Measurements from ENCODE around the gene RAB15. TPM values are rescaled to one million over a fixed set of nuclear protein-coding genes. Genes with fewer than 3 reads are reported as not detected.

RAB15 gene
- polyA plus RNA-seq, 4 donors, result 12.2 to 47.9 (median 16.8) TPM

DNA sequence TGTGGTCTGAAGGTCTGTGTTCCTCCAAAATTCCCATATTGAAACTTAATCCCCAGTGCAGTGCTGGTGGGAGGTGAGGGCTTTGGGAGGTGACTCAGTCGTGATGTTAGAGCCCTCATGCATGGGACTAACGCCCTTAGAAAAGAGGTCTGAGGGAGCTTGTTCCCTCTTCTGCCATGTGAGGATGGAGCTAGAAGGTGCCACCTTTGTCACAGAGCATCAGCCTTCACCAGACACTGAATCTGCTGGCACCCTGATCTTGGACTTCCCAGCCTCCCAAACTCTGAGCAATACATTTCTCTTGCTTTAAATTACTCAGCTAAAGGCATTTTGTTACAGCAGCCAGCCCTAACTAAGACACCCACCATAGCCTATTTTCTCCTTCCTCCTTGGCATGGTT lies 13.9 kb downstream of the RAB15 start:
- Histone ChIP-seq H3K27ac (ENCODE audit: low read depth in 1 of 3, low read length in 2 of 3) (no peak overlapping the region), H3K36me3 (ENCODE audit: control insufficient read depth in 3 of 3, insufficient read depth in 2 of 3, low read depth in 1 of 3, low read length in 3 of 3) (peaks cover 0 to 25% (median 0%) of the 10 kb centered on the region in 3 donors), H3K27me3 (ENCODE audit: control insufficient read depth in 3 of 3, insufficient read depth in 3 of 3, low read length in 3 of 3) (no peaks in the 10 kb centered on the region), H3K4me1 (ENCODE audit: control insufficient read depth in 3 of 3, insufficient read depth in 2 of 3, low read depth in 1 of 3, low read length in 2 of 3) (no peaks in the 10 kb centered on the region), H3K4me3 (ENCODE audit: low read depth in 1 of 3, low read length in 3 of 3) (no peak overlapping the region), H3K9me3 (ENCODE audit: control insufficient read depth in 2 of 2, insufficient read depth in 1 of 2, low read depth in 1 of 2, low read length in 1 of 2) (no peaks in the 10 kb centered on the region)
- DNase-seq, result no peak
- 90 to 96% (median 90%) methylated on average over 2 of the region's 2 CpGs for WGBS, 3 donors
- no peak for FAIRE-seq

DNA sequence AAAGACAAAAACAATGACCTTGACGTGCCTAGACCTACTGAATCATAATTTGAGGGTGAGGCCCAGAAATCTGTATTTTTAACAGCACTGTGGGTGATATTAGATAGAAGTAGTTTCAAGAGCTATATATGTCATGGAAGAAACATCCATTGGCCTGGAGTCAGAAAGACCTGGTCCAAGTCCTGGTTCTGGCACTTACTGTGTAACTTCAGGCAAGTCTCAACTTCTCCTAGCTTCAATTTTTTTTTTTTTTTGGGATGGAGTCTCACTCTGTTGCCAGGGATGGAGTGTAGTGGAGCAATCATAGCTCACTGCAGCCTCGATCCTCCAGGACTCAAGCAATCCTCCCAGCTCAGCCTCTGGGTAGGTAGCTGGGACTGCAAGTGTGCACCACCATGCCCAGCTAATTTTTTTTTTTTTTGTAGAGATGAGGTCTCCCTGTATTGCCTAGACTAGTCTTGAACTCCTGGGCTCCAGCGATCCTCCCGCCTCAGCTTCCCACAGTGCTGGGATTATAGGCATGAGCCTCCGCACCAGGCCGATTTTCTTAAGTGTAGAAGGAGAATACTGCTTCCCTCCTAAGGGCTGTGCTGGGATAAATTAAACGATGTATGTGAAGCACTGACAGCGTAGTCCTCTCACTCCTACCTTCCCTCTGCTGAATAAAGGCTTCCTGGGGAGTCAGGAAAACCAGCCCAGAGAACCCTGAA lies 15.3 kb downstream of the RAB15 start:
- no peak overlapping the region for H3K27ac ChIP-seq (ENCODE audit: low read depth in 1 of 3, low read length in 2 of 3)
- no peaks in the 10 kb centered on the region for H3K4me1 ChIP-seq (ENCODE audit: control insufficient read depth in 3 of 3, insufficient read depth in 2 of 3, low read depth in 1 of 3, low read length in 2 of 3)
- H3K4me3 ChIP-seq (ENCODE audit: low read depth in 1 of 3, low read length in 3 of 3), result no peak overlapping the region
- H3K36me3 ChIP-seq (ENCODE audit: control insufficient read depth in 3 of 3, insufficient read depth in 2 of 3, low read depth in 1 of 3, low read length in 3 of 3), result peaks cover 0 to 28% (median 1%) of the 10 kb centered on the region in 3 donors
- DNase-seq (no peak), FAIRE-seq (no peak)
- WGBS, 3 donors, result 86 to 94% (median 91%) methylated on average over 8 of the region's 8 CpGs
- H3K9me3 ChIP-seq (ENCODE audit: control insufficient read depth in 2 of 2, insufficient read depth in 1 of 2, low read depth in 1 of 2, low read length in 1 of 2), result no peaks in the 10 kb centered on the region
- H3K27me3 ChIP-seq (ENCODE audit: control insufficient read depth in 3 of 3, insufficient read depth in 3 of 3, low read length in 3 of 3), result no peaks in the 10 kb centered on the region

GRCh38 chr14:64955297-64955696 lies 16.8 kb downstream of the RAB15 start:
- DNase-seq (no peak), FAIRE-seq (no peak)
- Histone ChIP-seq H3K36me3 (ENCODE audit: control insufficient read depth in 3 of 3, insufficient read depth in 2 of 3, low read depth in 1 of 3, low read length in 3 of 3) (peaks cover 0 to 43% (median 2%) of the 10 kb centered on the region in 3 donors), H3K9me3 (ENCODE audit: control insufficient read depth in 2 of 2, insufficient read depth in 1 of 2, low read depth in 1 of 2, low read length in 1 of 2) (no peaks in the 10 kb centered on the region), H3K27ac (ENCODE audit: low read depth in 1 of 3, low read length in 2 of 3) (no peak overlapping the region), H3K27me3 (ENCODE audit: control insufficient read depth in 3 of 3, insufficient read depth in 3 of 3, low read length in 3 of 3) (no peaks in the 10 kb centered on the region), H3K4me1 (ENCODE audit: control insufficient read depth in 3 of 3, insufficient read depth in 2 of 3, low read depth in 1 of 3, low read length in 2 of 3) (no peaks in the 10 kb centered on the region), H3K4me3 (ENCODE audit: low read depth in 1 of 3, low read length in 3 of 3) (no peak overlapping the region)
- 78 to 84% (median 84%) methylated on average over 6 of the region's 6 CpGs for WGBS, 3 donors

GRCh38 chr14:64954491-64955240 lies 17.5 kb downstream of the RAB15 start:
- no peak overlapping the region for H3K4me3 ChIP-seq (ENCODE audit: low read depth in 1 of 3, low read length in 3 of 3)
- FAIRE-seq (no peak), DNase-seq (no peak)
- no peaks in the 10 kb centered on the region for H3K4me1 ChIP-seq (ENCODE audit: control insufficient read depth in 3 of 3, insufficient read depth in 2 of 3, low read depth in 1 of 3, low read length in 2 of 3)
- WGBS, 3 donors, result 89 to 96% (median 91%) methylated on average over 9 of the region's 9 CpGs
- no peaks in the 10 kb centered on the region for H3K9me3 ChIP-seq (ENCODE audit: control insufficient read depth in 2 of 2, insufficient read depth in 1 of 2, low read depth in 1 of 2, low read length in 1 of 2)
- H3K36me3 ChIP-seq (ENCODE audit: control insufficient read depth in 3 of 3, insufficient read depth in 2 of 3, low read depth in 1 of 3, low read length in 3 of 3), result peaks cover 0 to 46% (median 2%) of the 10 kb centered on the region in 3 donors
- no peak overlapping the region for H3K27ac ChIP-seq (ENCODE audit: low read depth in 1 of 3, low read length in 2 of 3)
- H3K27me3 ChIP-seq (ENCODE audit: control insufficient read depth in 3 of 3, insufficient read depth in 3 of 3, low read length in 3 of 3), result no peaks in the 10 kb centered on the region

- no peaks in the 10 kb centered on the region for H3K9me3 ChIP-seq (ENCODE audit: control insufficient read depth in 2 of 2, insufficient read depth in 1 of 2, low read depth in 1 of 2, low read length in 1 of 2)
- H3K4me1 ChIP-seq (ENCODE audit: control insufficient read depth in 3 of 3, insufficient read depth in 2 of 3, low read depth in 1 of 3, low read length in 2 of 3), result peaks cover 0 to 2% (median 0%) of the 10 kb centered on the region in 3 donors
- H3K27ac ChIP-seq (ENCODE audit: low read depth in 1 of 3, low read length in 2 of 3), result no peak overlapping the region
- no peak overlapping the region for H3K4me3 ChIP-seq (ENCODE audit: low read depth in 1 of 3, low read length in 3 of 3)
- DNase-seq, result no peak
- no peaks in the 10 kb centered on the region for H3K27me3 ChIP-seq (ENCODE audit: control insufficient read depth in 3 of 3, insufficient read depth in 3 of 3, low read length in 3 of 3)
- 92 to 95% (median 93%) methylated on average over 6 of the region's 6 CpGs for WGBS, 3 donors
- FAIRE-seq, result no peak
- H3K36me3 ChIP-seq (ENCODE audit: control insufficient read depth in 3 of 3, insufficient read depth in 2 of 3, low read depth in 1 of 3, low read length in 3 of 3), result peaks cover 0 to 45% (median 2%) of the 10 kb centered on the region in 3 donors
Measured at GRCh38 chr14:64953661-64954060, 18.5 kb downstream of the RAB15 start.

DNA sequence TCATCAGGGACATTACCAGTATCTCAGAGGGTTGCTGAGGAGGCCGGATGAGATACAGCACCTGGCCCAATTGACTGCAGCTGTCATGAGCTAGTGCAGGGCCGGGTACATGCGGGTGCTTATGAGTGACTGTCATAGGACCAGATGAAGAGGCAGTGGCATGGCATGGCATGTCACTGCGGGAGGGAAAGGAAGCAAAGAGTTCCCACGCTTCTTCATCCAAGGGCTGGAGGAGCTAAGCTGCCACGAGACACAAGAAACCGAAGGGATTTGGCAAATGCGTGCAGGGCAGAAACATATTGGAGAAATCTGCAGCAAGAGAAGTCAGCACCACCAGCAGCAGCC lies 18.9 kb downstream of the RAB15 start:
- H3K4me3 ChIP-seq (ENCODE audit: low read depth in 1 of 3, low read length in 3 of 3), result no peak overlapping the region
- peaks cover 0 to 49% (median 2%) of the 10 kb centered on the region in 3 donors for H3K36me3 ChIP-seq (ENCODE audit: control insufficient read depth in 3 of 3, insufficient read depth in 2 of 3, low read depth in 1 of 3, low read length in 3 of 3)
- FAIRE-seq, result no peak
- no peaks in the 10 kb centered on the region for H3K9me3 ChIP-seq (ENCODE audit: control insufficient read depth in 2 of 2, insufficient read depth in 1 of 2, low read depth in 1 of 2, low read length in 1 of 2)
- H3K27ac ChIP-seq (ENCODE audit: low read depth in 1 of 3, low read length in 2 of 3), result no peak overlapping the region
- no peak for DNase-seq
- H3K27me3 ChIP-seq (ENCODE audit: control insufficient read depth in 3 of 3, insufficient read depth in 3 of 3, low read length in 3 of 3), result no peaks in the 10 kb centered on the region
- WGBS, 3 donors, result 88 to 95% (median 92%) methylated on average over 8 of the region's 8 CpGs
- H3K4me1 ChIP-seq (ENCODE audit: control insufficient read depth in 3 of 3, insufficient read depth in 2 of 3, low read depth in 1 of 3, low read length in 2 of 3), result peaks cover 0 to 5% (median 0%) of the 10 kb centered on the region in 3 donors

- 71 to 84% (median 82%) methylated on average over 7 of the region's 7 CpGs for WGBS, 3 donors
- FAIRE-seq (no peak), DNase-seq (no peak)
- H3K36me3 ChIP-seq (ENCODE audit: control insufficient read depth in 3 of 3, insufficient read depth in 2 of 3, low read depth in 1 of 3, low read length in 3 of 3), result peaks cover 0 to 53% (median 2%) of the 10 kb centered on the region in 3 donors
- no peak overlapping the region for H3K27ac ChIP-seq (ENCODE audit: low read depth in 1 of 3, low read length in 2 of 3)
- H3K4me1 ChIP-seq (ENCODE audit: control insufficient read depth in 3 of 3, insufficient read depth in 2 of 3, low read depth in 1 of 3, low read length in 2 of 3), result peaks cover 2 to 9% (median 3%) of the 10 kb centered on the region in 3 donors
- no peaks in the 10 kb centered on the region for H3K9me3 ChIP-seq (ENCODE audit: control insufficient read depth in 2 of 2, insufficient read depth in 1 of 2, low read depth in 1 of 2, low read length in 1 of 2)
- no peaks in the 10 kb centered on the region for H3K27me3 ChIP-seq (ENCODE audit: control insufficient read depth in 3 of 3, insufficient read depth in 3 of 3, low read length in 3 of 3)
- H3K4me3 ChIP-seq (ENCODE audit: low read depth in 1 of 3, low read length in 3 of 3), result no peak overlapping the region
Measured at GRCh38 chr14:64952598-64953309, 19.4 kb downstream of the RAB15 start.

DNA sequence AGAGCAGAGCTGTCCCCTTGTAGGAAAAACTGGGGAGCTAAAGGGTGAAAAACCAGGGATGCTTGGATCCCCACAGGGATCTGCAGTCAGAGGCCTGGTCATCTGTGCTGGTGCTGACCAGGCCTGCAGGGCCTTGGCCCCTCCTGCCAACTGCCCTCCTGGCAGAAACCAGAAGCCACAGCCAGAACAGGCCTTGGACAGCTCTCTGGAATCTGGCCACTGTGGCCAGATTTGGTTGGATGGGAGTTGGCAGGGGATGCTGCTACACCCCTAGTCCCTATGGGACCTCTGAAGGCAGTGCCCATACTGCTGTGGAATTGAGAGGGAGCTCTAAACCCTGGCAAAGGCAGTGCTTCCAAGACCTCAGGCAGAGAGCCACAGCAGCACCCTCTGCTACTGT lies 20.4 kb downstream of the RAB15 start:
- Histone ChIP-seq H3K27ac (ENCODE audit: low read depth in 1 of 3, low read length in 2 of 3) (no peak overlapping the region), H3K9me3 (ENCODE audit: control insufficient read depth in 2 of 2, insufficient read depth in 1 of 2, low read depth in 1 of 2, low read length in 1 of 2) (no peaks in the 10 kb centered on the region), H3K4me1 (ENCODE audit: control insufficient read depth in 3 of 3, insufficient read depth in 2 of 3, low read depth in 1 of 3, low read length in 2 of 3) (peaks cover 2 to 10% (median 9%) of the 10 kb centered on the region in 3 donors), H3K27me3 (ENCODE audit: control insufficient read depth in 3 of 3, insufficient read depth in 3 of 3, low read length in 3 of 3) (no peaks in the 10 kb centered on the region), H3K36me3 (ENCODE audit: control insufficient read depth in 3 of 3, insufficient read depth in 2 of 3, low read depth in 1 of 3, low read length in 3 of 3) (peaks cover 0 to 55% (median 2%) of the 10 kb centered on the region in 3 donors), H3K4me3 (ENCODE audit: low read depth in 1 of 3, low read length in 3 of 3) (no peak overlapping the region)
- FAIRE-seq (no peak), DNase-seq (no peak)
